K562 (cell line): Measurements from ENCODE around the gene PUSL1. TPM values are rescaled to one million over a fixed set of nuclear protein-coding genes. Genes with fewer than 3 reads are reported as not detected.

Source experiments
- ATAC-seq: fragments of 200-7000 bp; cut with Tn5 transposase; 3 replicates; pipeline ENCODE4 v1.9.1; 2020; ENCODE audit warnings: moderate library complexity
- BruUV-seq: library from RNA; stranded (reverse); fragments of 400-500 nt; replicated peaks from 2 replicates; lab custom pipeline; 2021; lab: Mats Ljungman, UMichigan
- CTCF ChIA-PET: fragments of 300-600 bp; formaldehyde crosslinking; extraction: SDS; loops from one replicate; lab custom pipeline; 2021; ENCODE audit warnings: low intra/inter-chr PET ratio; lab: Yijun Ruan, JAX
- POLR2A ChIA-PET: fragments of 300-600, 350-650 bp; sonication (Branson Sonifier 250); formaldehyde crosslinking; extraction: SDS; loops from one replicate; lab custom pipeline; 2021; ENCODE audit warnings: antibody characterized with exemption, inconsistent platforms; lab: Yijun Ruan, JAX
- DNase-seq, 4 experiments: peaks; one replicate each; pipeline versions ENCODE4 v3.0.0 to v3.0.0-alpha.2; 2011 to 2018; ENCODE audit warnings: low spot score in 3 of 4, mixed read lengths in 3 of 4; ENCODE audit errors: extremely low read depth in 1 of 4
- FAIRE-seq: peaks from 2 replicates; lab custom pipeline; 2011; peaks lifted over from hg19 to GRCh38; lab: Jason Lieb, UNC
- H2AFZ ChIP-seq: 2 replicates; pipeline ENCODE4 v1.6.0; 2011; ENCODE audit warnings: low read depth, low read length, control low read depth, inconsistent platforms
- H3K27ac ChIP-seq: fragments of 200-600 bp; 3 replicates; pipeline ENCODE4 v1.8.0; 2011; ENCODE audit warnings: low read depth, mild to moderate bottlenecking, control low read depth, inconsistent platforms, low read length, moderate library complexity, mixed read lengths; ENCODE audit errors: extremely low read depth
- H3K27me3 ChIP-seq, 2 experiments: fragments of 300-600 bp in 1 of 2; 2 replicates in 1 of 2; 3 replicates in 1 of 2; pipeline versions ENCODE4 v1.6.0 to v1.8.0; 2011; ENCODE audit warnings: inconsistent platforms in 2 of 2, low read length in 2 of 2, mild to moderate bottlenecking in 1 of 2, mixed read lengths in 1 of 2, moderate library complexity in 1 of 2; ENCODE audit not compliant: control insufficient read depth in 2 of 2, insufficient read depth in 2 of 2
- H3K36me3 ChIP-seq: fragments of 300-600 bp; 3 replicates; pipeline ENCODE4 v1.8.0; 2011; ENCODE audit warnings: mild to moderate bottlenecking, low read length, inconsistent platforms; ENCODE audit not compliant: control insufficient read depth, insufficient read depth
- H3K4me1 ChIP-seq, 2 experiments: fragments of 200-600 bp in 1 of 2; replicated peaks in 1 of 2; 2 replicates in 1 of 2; 3 replicates in 1 of 2; pipeline versions ENCODE4 v1.5.1 to v1.8.0; 2011; ENCODE audit warnings: inconsistent platforms in 2 of 2, low read length in 2 of 2, mild to moderate bottlenecking in 1 of 2, mixed read lengths in 1 of 2, moderate library complexity in 1 of 2; ENCODE audit not compliant: control insufficient read depth in 2 of 2, insufficient read depth in 2 of 2
- H3K4me2 ChIP-seq: 2 replicates; pipeline ENCODE4 v1.6.1; 2011; ENCODE audit warnings: low read length, control low read depth, inconsistent platforms, mixed read lengths; ENCODE audit not compliant: insufficient read depth
- H3K4me3 ChIP-seq: fragments of 200-600 bp; sonication (generic), shearing (Covaris generic); 2 replicates; pipeline ENCODE4 v1.5.1; 2016; ENCODE audit warnings: control low read depth, inconsistent platforms
- H3K79me2 ChIP-seq: fragments of 200-600 bp; 3 replicates; pipeline ENCODE4 v1.8.0; 2011; ENCODE audit warnings: low read length, inconsistent platforms; ENCODE audit not compliant: control insufficient read depth, insufficient read depth
- H3K9ac ChIP-seq, 2 experiments: 2 replicates each; pipeline versions ENCODE4 v1.6.0 to v1.6.1; 2011; ENCODE audit warnings: low read depth in 2 of 2, low read length in 2 of 2, control low read depth in 1 of 2, inconsistent platforms in 1 of 2, mild to moderate bottlenecking in 1 of 2, mixed read lengths in 1 of 2; ENCODE audit not compliant: insufficient read depth in 1 of 2
- H3K9me1 ChIP-seq: one replicate; pipeline ENCODE4 v1.6.0; 2011; ENCODE audit warnings: inconsistent platforms, mild to moderate bottlenecking, low read length, moderate library complexity; ENCODE audit not compliant: control insufficient read depth, insufficient read depth
- H3K9me3 ChIP-seq: replicated peaks from 2 replicates; pipeline ENCODE4 v1.5.1; 2011; ENCODE audit warnings: low read depth, low read length, inconsistent platforms; ENCODE audit not compliant: control insufficient read depth, insufficient read depth
- H4K20me1 ChIP-seq: replicated peaks from 2 replicates; pipeline ENCODE4 v1.6.1; 2011; ENCODE audit warnings: low read length, inconsistent platforms, mixed read lengths; ENCODE audit not compliant: control insufficient read depth, insufficient read depth
- CHD2 ChIP-seq: IDR thresholded peaks from 2 replicates; pipeline ENCODE4 v1.6.1; 2011; ENCODE audit warnings: low read depth, low read length
- HMGN3 ChIP-seq: IDR thresholded peaks from 2 replicates; pipeline ENCODE4 v1.6.1; 2011; ENCODE audit warnings: borderline replicate concordance, low read depth, mild to moderate bottlenecking, mixed read lengths, low read length; ENCODE audit not compliant: insufficient read length; ENCODE audit errors: extremely low read depth
- MAZ ChIP-seq, 2 experiments: fragments of 450-650 bp in 1 of 2; sonication (generic) in 1 of 2; formaldehyde crosslinking; IDR thresholded peaks in 1 of 2; conservative IDR thresholded peaks in 1 of 2; 2 replicates each; pipeline versions ENCODE4 v1.4.0 to v1.5.0; 2020; ENCODE audit warnings: mild to moderate bottlenecking in 1 of 2, missing genetic modification reagents in 1 of 2
- MCM3 ChIP-seq: fragments of 450-650 bp; IDR thresholded peaks from 2 replicates; pipeline ENCODE4 v1.6.1; 2016
- MEF2D ChIP-seq: conservative IDR thresholded peaks from 2 replicates; pipeline ENCODE4 v1.6.1; 2016; ENCODE audit warnings: low read depth, missing genetic modification characterization, missing compliant biosample characterization
- NCOA2 ChIP-seq, 2 experiments: fragments of 450-650 bp; IDR thresholded peaks; 2 replicates each; pipeline ENCODE4 v1.6.1; 2018; ENCODE audit warnings: mild to moderate bottlenecking in 2 of 2, moderate library complexity in 1 of 2; ENCODE audit not compliant: partially characterized antibody in 2 of 2
- PKNOX1 ChIP-seq: fragments of 450-650 bp; IDR thresholded peaks from 2 replicates; pipeline ENCODE4 v1.6.1; 2016
- POLR2B ChIP-seq: fragments of 450-650 bp; IDR thresholded peaks from 2 replicates; pipeline ENCODE4 v1.6.1; 2018; ENCODE audit warnings: low read depth; ENCODE audit not compliant: partially characterized antibody
- SLC30A9 ChIP-seq: fragments of 250-450 bp; sonication (Bioruptor Pico); IDR thresholded peaks from 2 replicates; pipeline ENCODE4 v1.8.0; 2022; ENCODE audit warnings: mild to moderate bottlenecking, moderate library complexity
- ZNF586 ChIP-seq: fragments of 450-650 bp; formaldehyde crosslinking; conservative IDR thresholded peaks from 2 replicates; pipeline ENCODE4 v1.4.0; 2020; ENCODE audit warnings: mild to moderate bottlenecking, moderate library complexity
- ZNF717 ChIP-seq: fragments of 250-450 bp; sonication (Bioruptor Pico); IDR thresholded peaks from 2 replicates; pipeline ENCODE4 v1.5.0; 2021
- ZZZ3 ChIP-seq: fragments of 450-650 bp; IDR thresholded peaks from 2 replicates; pipeline ENCODE4 v1.6.1; 2016; ENCODE audit warnings: antibody characterized with exemption, mild to moderate bottlenecking, moderate library complexity
- WGBS: fragments of 100-300 bp; shearing (Covaris generic); methylation state at CpG from one replicate; pipeline ENCODE4 v1.1.6; 2016; ENCODE audit warnings: low coverage, mixed read lengths; ENCODE audit not compliant: insufficient coverage; ENCODE audit errors: missing lambda C conversion rate; 5-methylcytosine and 5-hydroxymethylcytosine counted together
- in situ Hi-C: fragments of 300-500 bp; cut with MboI; formaldehyde crosslinking; loops from 4 replicates; pipeline ENCODE4 v1.15.0; 2018; ENCODE audit warnings: inconsistent platforms, mixed read lengths
- intact Hi-C: fragments of 100-400 bp; cut with micrococcal nuclease; formaldehyde crosslinking; loops from 2 replicates; pipeline ENCODE4 v1.14.2; 2022
- polyA plus RNA-seq, 8 experiments: library from polyadenylated mRNA; depleted of rRNA in 4 of 8; stranded (reverse) in 5 of 8; unstranded in 3 of 8; fragments of >200 nt; fragmentation: Nextera tagmentation in 2 of 8; fragmentation: Illumina TruSeq in 1 of 8; extraction: Ambion mirVana in 2 of 8; extraction: Trizol in 1 of 8; gene quantifications; 2 replicates each; pipeline versions ENCODE4 v1.2.1 to v1.2.3, GENCODE V29; 2011 to 2014; ENCODE audit warnings: inconsistent platforms in 1 of 8, missing spikeins in 1 of 8
- total RNA-seq, 7 experiments: library from RNA; depleted of rRNA in 6 of 7; stranded (reverse); fragments of >200 nt in 6 of 7; fragmentation: Illumina TruSeq in 2 of 7; extraction: Trizol in 2 of 7; gene quantifications; 2 replicates each; pipeline versions ENCODE4 v1.2.1 to v1.2.3, GENCODE V29; 2011 to 2021; ENCODE audit warnings: low replicate concordance in 1 of 7
- TF ChIP-seq, protein P1 (sequence below): fragments of 450-650 bp; IDR thresholded peaks from 2 replicates; pipeline ENCODE4 v1.6.1; 2017; ENCODE audit warnings: antibody characterized with exemption
- TF ChIP-seq, protein P2 (sequence below): sonication (generic); formaldehyde crosslinking; IDR thresholded peaks from 2 replicates; pipeline ENCODE4 v1.8.1; 2022; ENCODE audit warnings: missing genetic modification reagents
- TF ChIP-seq, protein P3 (sequence below): fragments of 450-650 bp; IDR thresholded peaks from 2 replicates; pipeline ENCODE4 v1.6.1; 2014; ENCODE audit warnings: low read depth, mild to moderate bottlenecking, moderate library complexity, borderline replicate concordance

PUSL1 gene
- total and polyA plus RNA-seq, 9 of the 15 experiments (the other 6 are each of a cell fraction or from before 2014, with no cell fraction given), result 0.62 to 86.9 (median 13.6) TPM

GRCh38 chr1:1329304-1330210, 21.2 kb downstream of the PUSL1 start:
- BruUV-seq, result no TSS peak
- Histone ChIP-seq H4K20me1 (peaks cover 2% of the 10 kb centered on the region; the same call in 1 of the 2 replicates), H3K79me2 (peaks cover 19% of the 10 kb centered on the region), H3K4me3 (no peak overlapping the region), H3K9ac (no peak overlapping the region), H3K9me3 (peaks cover 6% of the 10 kb centered on the region), H3K27me3 (no peaks in the 10 kb centered on the region), H3K27ac (no peak overlapping the region), H3K9me1 (peaks cover 4% of the 10 kb centered on the region), H2AFZ (no peak overlapping the region), H3K4me2 (no peak overlapping the region), H3K36me3 (peaks cover 18% of the 10 kb centered on the region; the same call in 1 of the 3 replicates), H3K4me1 (peaks cover 6 to 95% of the 10 kb centered on the region in 2 experiments; a peak in 4 of 5 replicates)
- FAIRE-seq (peak; percentile 62), ATAC-seq (no peak), DNase-seq (no peak)
- CTCF ChIA-PET, result no interaction called here
- 90% methylated on average over 58 of the region's 58 CpGs for WGBS
- intact Hi-C loops, result no loop called here
- in situ Hi-C loops, result no loop called here
- POLR2A ChIA-PET, result no interaction called here
- no peak for TF ChIP-seq ZNF586 (CRISPR knock-in tag)
- TF ChIP-seq, protein P1, sequence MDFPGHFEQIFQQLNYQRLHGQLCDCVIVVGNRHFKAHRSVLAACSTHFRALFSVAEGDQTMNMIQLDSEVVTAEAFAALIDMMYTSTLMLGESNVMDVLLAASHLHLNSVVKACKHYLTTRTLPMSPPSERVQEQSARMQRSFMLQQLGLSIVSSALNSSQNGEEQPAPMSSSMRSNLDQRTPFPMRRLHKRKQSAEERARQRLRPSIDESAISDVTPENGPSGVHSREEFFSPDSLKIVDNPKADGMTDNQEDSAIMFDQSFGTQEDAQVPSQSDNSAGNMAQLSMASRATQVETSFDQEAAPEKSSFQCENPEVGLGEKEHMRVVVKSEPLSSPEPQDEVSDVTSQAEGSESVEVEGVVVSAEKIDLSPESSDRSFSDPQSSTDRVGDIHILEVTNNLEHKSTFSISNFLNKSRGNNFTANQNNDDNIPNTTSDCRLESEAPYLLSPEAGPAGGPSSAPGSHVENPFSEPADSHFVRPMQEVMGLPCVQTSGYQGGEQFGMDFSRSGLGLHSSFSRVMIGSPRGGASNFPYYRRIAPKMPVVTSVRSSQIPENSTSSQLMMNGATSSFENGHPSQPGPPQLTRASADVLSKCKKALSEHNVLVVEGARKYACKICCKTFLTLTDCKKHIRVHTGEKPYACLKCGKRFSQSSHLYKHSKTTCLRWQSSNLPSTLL, result no peak
- TF ChIP-seq SLC30A9, result no peak
- TF ChIP-seq MEF2D (tag), result no peak
- TF ChIP-seq, protein P2, sequence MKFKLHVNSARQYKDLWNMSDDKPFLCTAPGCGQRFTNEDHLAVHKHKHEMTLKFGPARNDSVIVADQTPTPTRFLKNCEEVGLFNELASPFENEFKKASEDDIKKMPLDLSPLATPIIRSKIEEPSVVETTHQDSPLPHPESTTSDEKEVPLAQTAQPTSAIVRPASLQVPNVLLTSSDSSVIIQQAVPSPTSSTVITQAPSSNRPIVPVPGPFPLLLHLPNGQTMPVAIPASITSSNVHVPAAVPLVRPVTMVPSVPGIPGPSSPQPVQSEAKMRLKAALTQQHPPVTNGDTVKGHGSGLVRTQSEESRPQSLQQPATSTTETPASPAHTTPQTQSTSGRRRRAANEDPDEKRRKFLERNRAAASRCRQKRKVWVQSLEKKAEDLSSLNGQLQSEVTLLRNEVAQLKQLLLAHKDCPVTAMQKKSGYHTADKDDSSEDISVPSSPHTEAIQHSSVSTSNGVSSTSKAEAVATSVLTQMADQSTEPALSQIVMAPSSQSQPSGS (CRISPR knock-in tag), result 0 out of 2 replicates have a peak, but pooled peaks have one; percentile 40
- TF ChIP-seq POLR2B, result peak; percentile 26
- TF ChIP-seq, protein P3, sequence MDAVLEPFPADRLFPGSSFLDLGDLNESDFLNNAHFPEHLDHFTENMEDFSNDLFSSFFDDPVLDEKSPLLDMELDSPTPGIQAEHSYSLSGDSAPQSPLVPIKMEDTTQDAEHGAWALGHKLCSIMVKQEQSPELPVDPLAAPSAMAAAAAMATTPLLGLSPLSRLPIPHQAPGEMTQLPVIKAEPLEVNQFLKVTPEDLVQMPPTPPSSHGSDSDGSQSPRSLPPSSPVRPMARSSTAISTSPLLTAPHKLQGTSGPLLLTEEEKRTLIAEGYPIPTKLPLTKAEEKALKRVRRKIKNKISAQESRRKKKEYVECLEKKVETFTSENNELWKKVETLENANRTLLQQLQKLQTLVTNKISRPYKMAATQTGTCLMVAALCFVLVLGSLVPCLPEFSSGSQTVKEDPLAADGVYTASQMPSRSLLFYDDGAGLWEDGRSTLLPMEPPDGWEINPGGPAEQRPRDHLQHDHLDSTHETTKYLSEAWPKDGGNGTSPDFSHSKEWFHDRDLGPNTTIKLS, result no peak
- no peak for TF ChIP-seq NCOA2 (IDR thresholded peaks at IDR 0.05; ENCODE audit: partially characterized antibody in 2 of 2)
- TF ChIP-seq MAZ (CRISPR knock-in tag; conservative IDR thresholded peaks at IDR 0.05 in 1 of 2, IDR thresholded peaks at IDR 0.05 in 1 of 2), result no peak
- no peak for TF ChIP-seq PKNOX1
- no peak for TF ChIP-seq ZNF717 (CRISPR knock-in tag)
- no peak for TF ChIP-seq ZZZ3
- no peak for TF ChIP-seq MCM3
- TF ChIP-seq CHD2, result no peak
- TF ChIP-seq HMGN3, result peak; percentile 16
